Dedifferentiated amniotic fluid mesenchymal stem cell (primary cell): ENCODE results near the gene DXO.
"Not testable (repeated sequence)": the region's sequence is repeated elsewhere in the genome, so short reads cannot be mapped to it uniquely, and the experiment has no call there.

Experiments
- DNase-seq: peaks from one replicate; pipeline ENCODE4 v3.0.0-alpha.2; 2016; ENCODE audit errors: extremely low spot score

Gene DXO

DNA sequence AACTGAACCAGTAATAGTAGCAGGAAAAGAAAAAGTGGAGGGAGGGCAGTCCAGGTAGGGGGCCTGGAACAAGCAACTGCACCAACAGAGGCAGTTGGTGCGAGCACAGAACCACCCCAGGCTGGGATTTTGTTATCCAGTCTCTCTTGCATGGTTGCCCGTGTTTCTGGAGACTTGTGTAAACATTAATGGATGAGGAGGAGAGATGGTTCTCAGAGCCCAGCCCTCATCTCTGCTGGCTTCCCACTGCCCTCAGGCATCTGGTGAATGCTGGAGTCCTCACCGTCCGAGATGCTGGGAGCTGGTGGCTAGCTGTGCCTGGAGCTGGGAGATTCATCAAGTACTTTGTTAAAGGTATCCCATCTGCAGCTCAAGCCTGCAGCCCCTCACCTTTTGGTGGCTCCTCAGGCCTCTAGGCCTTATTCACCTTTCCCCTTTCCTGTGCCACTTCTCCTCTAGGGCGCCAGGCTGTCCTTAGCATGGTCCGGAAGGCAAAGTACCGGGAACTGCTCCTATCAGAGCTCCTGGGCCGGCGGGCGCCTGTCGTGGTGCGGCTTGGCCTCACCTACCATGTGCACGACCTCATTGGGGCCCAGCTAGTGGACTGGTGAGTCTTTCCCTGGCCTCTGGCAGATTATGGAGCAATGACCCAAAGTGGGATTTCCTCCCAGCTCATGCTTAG is 8.4 kb upstream of the DXO start:
- not testable (repeated sequence) for DNase-seq

- DNase-seq: no peak
These were observed 7.4 kb upstream of the DXO start for GRCh38 chr6:31979238-31979898.

GRCh38 chr6:31978831-31979230 is 6.9 kb upstream of the DXO start:
- DNase-seq: no peak

- DNase-seq: no peak
These were observed 6.0 kb upstream of the DXO start for GRCh38 chr6:31977816-31978431.

GRCh38 chr6:31976065-31976464 is 4.1 kb upstream of the DXO start:
- not testable (repeated sequence) for DNase-seq

DNA sequence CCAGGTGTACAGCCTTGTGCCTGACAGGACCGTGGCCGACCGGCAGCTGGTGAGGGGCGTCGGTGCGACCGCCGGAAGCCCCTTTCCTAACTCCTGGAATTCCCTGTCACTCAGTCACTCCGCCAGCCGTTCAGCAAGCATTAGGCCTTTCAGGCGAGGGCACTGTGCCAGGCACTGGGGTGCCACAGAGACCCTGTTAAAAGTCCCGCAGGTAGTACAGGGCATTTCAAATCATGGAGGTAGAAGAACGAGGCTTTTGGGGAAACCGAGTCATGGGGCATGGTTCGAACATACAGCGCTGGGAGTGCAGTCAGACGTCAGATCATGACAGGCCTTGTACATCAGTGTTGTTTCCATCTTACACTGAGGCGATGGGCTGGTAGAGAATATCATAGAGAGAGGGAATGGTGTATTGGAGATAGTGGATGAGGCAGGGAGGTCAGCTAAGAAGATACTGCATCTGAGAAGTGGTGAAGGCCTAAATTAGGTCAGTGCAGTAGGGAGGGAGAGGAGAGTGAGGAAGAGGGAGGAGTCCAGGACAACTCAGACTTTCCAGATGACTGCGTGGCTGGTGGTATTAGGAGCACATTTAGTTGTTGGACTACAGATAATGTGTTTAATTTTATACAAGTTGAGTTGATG is 892 bp upstream of the DXO start:
- peak; percentile 35 for DNase-seq

DNA sequence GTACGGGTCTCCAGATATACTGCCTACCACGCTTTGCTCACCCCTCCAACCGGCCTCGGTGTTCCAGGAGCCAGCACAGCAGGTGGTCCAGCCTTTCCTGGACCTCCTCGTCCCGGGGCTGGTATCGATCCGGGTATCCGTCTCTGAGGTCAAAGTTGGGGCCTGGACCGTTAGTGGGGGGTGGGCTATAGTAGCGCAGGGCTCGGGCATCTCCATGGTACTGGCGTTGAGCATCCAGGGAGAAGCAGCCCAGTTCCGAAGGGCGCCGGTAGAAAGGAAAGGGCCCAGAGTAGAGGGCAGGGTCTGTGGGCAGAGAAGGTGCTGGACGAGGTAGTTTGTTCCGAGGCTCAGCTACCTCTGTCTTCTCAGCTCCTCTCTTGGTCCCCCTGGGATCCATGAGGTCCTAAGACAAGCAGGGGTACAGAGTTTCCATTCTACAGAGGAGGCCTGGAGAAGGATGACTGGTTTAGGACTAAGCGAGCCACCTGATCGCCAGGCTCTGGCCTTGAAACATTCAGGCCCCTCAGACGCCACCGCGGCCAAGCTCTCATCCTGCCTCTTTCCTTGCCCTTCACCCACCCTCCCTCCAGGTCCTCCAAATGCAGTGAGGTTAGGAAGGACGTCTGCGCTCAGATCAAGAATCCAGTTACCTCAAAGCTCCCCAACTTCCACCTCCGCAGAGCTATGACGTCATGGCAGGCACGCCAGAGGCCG is 502 bp downstream of the DXO start:
- DNase-seq: no peak

DNA sequence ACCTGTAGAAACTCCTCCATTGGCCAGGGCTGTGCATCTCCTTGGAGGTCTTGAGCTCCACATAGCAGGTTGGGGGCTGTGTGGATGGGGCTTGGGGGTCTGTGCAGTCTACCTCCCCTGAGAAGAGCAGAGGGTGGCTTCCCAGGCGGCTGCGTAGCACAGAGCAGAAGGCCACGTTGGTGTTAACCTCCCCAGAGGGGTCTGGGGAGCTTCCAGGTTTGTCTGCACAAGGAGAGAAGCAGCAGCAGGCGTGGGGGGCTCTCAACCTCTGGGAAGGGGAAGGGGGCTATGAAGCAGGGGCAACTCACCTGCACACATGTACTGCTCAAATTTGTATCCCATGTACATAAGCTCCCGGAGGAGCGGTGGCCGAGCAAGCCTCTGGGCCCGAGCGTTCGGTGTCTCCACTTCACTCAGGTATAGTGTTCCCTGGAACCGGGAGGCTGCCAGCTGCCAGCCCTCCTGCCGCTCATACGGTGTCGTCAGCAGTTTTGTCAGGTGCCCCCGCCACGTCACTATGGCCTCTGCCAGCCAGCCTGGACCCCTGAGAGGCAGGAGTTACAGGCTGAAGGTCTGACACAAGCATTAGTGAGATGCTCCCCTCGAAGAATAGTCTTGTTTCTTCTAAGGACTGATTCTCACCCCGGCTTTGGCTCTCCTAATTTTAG is 1.2 kb downstream of the DXO start:
- no peak for DNase-seq

DNA sequence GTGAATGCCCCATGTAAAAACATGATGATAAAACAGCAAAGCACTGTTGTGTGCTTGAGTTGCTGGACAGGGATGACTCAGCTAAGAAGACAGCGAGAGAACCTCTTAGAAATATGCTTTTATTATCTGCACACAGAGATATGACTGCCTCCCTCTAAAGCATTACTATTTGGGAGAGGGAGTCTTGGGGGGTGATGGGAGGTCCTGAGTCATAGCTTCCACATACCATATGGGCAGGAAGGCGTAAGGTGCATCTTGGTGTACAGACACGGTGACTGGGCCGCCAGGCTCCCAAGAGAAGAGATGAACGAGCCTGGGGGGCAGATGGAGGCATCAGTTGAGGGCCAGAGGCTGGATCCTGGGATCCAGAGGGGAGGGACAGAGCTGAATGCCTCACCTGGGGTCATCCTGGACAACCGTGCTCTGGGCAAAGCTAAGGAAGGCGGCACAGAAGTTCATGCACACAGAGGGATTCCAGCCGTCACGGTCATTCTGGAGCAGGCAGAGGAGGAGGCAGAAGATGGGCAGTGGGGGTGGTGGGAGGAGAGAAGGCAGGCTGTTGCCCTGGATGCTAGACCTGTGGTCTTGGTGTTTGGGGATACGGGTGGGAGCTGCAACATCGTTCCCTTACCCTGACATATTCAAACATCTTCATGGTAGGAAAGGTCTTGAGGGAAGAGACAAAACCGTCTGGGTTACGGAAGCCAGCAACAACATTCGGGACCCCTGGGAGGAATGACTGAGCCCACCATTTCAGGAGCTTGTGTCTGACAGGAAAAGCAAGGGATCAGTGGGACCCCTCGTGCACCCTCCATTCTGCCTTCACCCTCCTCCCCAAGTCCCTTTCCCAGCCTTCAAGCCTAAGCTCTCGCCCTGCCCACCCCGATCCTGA is 2.0 kb downstream of the DXO start:
- DNase-seq: no peak

GRCh38 chr6:31968791-31969711 is 2.9 kb downstream of the DXO start:
- DNase-seq: no peak

GRCh38 chr6:31968326-31968725 is 3.6 kb downstream of the DXO start:
- DNase-seq: no peak

GRCh38 chr6:31967926-31968320 is 4.0 kb downstream of the DXO start:
- no peak for DNase-seq

GRCh38 chr6:31966997-31967925 is 4.7 kb downstream of the DXO start:
- no peak for DNase-seq

GRCh38 chr6:31966506-31966905 is 5.4 kb downstream of the DXO start:
- no peak for DNase-seq

DNA sequence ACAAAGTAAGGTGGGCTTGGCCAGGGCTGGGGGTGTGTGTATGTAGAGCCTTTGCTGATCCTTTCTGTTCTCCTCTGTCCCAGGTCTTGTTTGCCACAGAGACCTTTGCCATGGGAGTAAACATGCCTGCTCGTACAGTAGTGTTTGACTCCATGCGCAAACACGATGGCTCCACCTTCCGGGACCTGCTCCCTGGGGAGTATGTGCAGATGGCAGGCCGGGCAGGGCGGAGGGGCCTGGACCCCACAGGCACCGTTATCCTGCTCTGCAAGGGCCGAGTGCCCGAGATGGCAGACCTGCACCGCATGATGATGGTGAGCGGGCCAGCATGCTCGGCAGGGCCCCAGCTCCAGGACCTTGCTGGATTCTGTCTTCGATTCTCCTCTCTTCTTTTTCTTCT is 6.2 kb downstream of the DXO start:
- DNase-seq: no peak

- DNase-seq: no peak
These were observed 8.0 kb downstream of the DXO start for GRCh38 chr6:31963921-31964320.

- no peak for DNase-seq
These were observed 10.3 kb downstream of the DXO start for GRCh38 chr6:31961616-31962015.
